DOHH2 (cell line): ENCODE data around the gene SULF2.
"Not testable (repeated sequence)": the region's sequence is repeated elsewhere in the genome, so short reads cannot be mapped to it uniquely, and the experiment has no call there.

Experiments used
- H3F3A ChIP-seq: fragments of 200-600 bp; sonication (generic), shearing (Covaris generic); 2 replicates; pipeline ENCODE4 v1.6.0; 2016; ENCODE audit warnings: antibody characterized with exemption, mild to moderate bottlenecking; ENCODE audit not compliant: control insufficient read depth, insufficient read depth
- H3K27ac ChIP-seq: fragments of 200-600 bp; sonication (generic); 2 replicates; pipeline ENCODE4 v1.5.1; 2014; ENCODE audit warnings: low read depth, mild to moderate bottlenecking, low read length, moderate library complexity
- H3K27me3 ChIP-seq: fragments of 200-600 bp; sonication (generic); 2 replicates; pipeline ENCODE4 v1.6.1; 2014; ENCODE audit warnings: mild to moderate bottlenecking, low read length, mixed read lengths; ENCODE audit not compliant: control insufficient read depth
- H3K36me3 ChIP-seq: fragments of 200-600 bp; sonication (generic); 2 replicates; pipeline ENCODE4 v1.6.1; 2014; ENCODE audit warnings: mild to moderate bottlenecking, low read length, moderate library complexity, mixed read lengths; ENCODE audit not compliant: control insufficient read depth
- H3K4me1 ChIP-seq: fragments of 200-600 bp; sonication (generic); 2 replicates; pipeline ENCODE4 v1.6.1; 2014; ENCODE audit warnings: mild to moderate bottlenecking, low read length, mixed read lengths; ENCODE audit not compliant: control insufficient read depth
- H3K4me2 ChIP-seq: fragments of 200-600 bp; sonication (generic); 2 replicates; pipeline ENCODE4 v1.6.0; 2014; ENCODE audit warnings: mild to moderate bottlenecking, low read length, moderate library complexity
- H3K4me3 ChIP-seq: fragments of 200-600 bp; sonication (generic); 2 replicates; pipeline ENCODE4 v1.5.1; 2014; ENCODE audit warnings: mild to moderate bottlenecking, low read length, mixed read lengths
- H3K79me2 ChIP-seq: fragments of 200-600 bp; sonication (generic); 2 replicates; pipeline ENCODE4 v1.6.1; 2014; ENCODE audit warnings: mild to moderate bottlenecking, low read length, mixed read lengths; ENCODE audit not compliant: control insufficient read depth
- H3K9me2 ChIP-seq: fragments of 200-600 bp; sonication (generic); replicated peaks from 2 replicates; pipeline ENCODE4 v1.6.1; 2014; ENCODE audit warnings: mild to moderate bottlenecking, low read length, mixed read lengths; ENCODE audit not compliant: control insufficient read depth
- H3K9me3 ChIP-seq: fragments of 200-600 bp; sonication (generic); 2 replicates; pipeline ENCODE4 v1.6.1; 2014; ENCODE audit warnings: antibody characterized with exemption, low read length, mixed read lengths; ENCODE audit not compliant: control insufficient read depth, insufficient read depth
- H4K20me1 ChIP-seq: fragments of 200-600 bp; sonication (generic); 2 replicates; pipeline ENCODE4 v1.6.0; 2014; ENCODE audit warnings: low read depth, mild to moderate bottlenecking, antibody characterized with exemption, low read length, moderate library complexity; ENCODE audit not compliant: control insufficient read depth, insufficient read depth
- EZH2phosphoT487 ChIP-seq: fragments of 200-600 bp; sonication (generic); IDR thresholded peaks from 2 replicates; pipeline ENCODE4 v1.6.1; 2017; ENCODE audit warnings: borderline replicate concordance, mild to moderate bottlenecking, antibody characterized with exemption, low read length, moderate library complexity, mixed read lengths
- TF ChIP-seq, protein P1 (sequence below): fragments of 200-600 bp; sonication (generic); IDR thresholded peaks from one replicate; pipeline ENCODE4 v1.5.1; 2014; ENCODE audit warnings: antibody characterized with exemption, mild to moderate bottlenecking, low read depth, low read length; ENCODE audit not compliant: poor library complexity, severe bottlenecking

The SULF2 gene

DNA sequence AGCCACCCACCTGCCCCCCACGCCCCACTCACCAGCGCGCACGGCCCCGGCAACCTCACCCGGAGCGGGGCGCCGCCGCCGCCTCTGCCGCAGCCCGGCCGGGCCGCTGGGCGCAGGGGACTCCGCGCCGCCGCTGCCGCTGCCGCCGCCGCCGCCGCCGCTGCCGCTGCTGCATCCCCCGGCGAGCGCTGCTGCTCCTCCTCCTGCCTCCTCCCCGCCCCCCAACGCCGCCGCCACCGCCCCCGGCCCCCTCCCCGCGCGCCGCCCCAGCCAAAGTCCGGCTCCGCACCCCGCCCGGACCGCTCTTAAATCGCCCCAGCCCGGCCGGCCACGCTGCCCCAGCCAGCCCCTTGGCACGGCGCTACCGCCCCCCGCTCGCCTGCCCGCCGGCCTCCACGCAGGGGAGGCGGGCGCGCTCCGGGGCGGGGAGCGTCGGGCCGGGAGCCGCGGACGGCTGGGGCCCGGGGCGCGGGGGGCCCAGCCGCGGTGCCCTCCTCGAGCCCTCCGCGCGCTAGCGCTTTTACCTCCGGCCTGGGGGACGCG lies at the start of gene SULF2:
SULF2 (minus strand) TSS at position 171 of the 543 bp plus-strand sequence. CDS start 28,118 bp downstream, outside the sequence.
- Histone ChIP-seq H3K4me3 (no peak within 1 kb of the TSS), H3K27ac (no peak within 1 kb of the TSS), H3F3A (no peaks in the 10 kb centered on the region), H3K4me1 (no peaks in the 10 kb centered on the region), H3K27me3 (peaks cover 19% of the 10 kb centered on the region), H3K36me3 (no peaks in the 10 kb centered on the region), H3K9me3 (no peaks in the 10 kb centered on the region), H3K9me2 (no peaks in the 10 kb centered on the region), H3K4me2 (no peak within 1 kb of the TSS), H4K20me1 (no peaks in the 10 kb centered on the region), H3K79me2 (no peaks in the 10 kb centered on the region; the same call in 1 of the 2 replicates)
- TF ChIP-seq, protein P1, sequence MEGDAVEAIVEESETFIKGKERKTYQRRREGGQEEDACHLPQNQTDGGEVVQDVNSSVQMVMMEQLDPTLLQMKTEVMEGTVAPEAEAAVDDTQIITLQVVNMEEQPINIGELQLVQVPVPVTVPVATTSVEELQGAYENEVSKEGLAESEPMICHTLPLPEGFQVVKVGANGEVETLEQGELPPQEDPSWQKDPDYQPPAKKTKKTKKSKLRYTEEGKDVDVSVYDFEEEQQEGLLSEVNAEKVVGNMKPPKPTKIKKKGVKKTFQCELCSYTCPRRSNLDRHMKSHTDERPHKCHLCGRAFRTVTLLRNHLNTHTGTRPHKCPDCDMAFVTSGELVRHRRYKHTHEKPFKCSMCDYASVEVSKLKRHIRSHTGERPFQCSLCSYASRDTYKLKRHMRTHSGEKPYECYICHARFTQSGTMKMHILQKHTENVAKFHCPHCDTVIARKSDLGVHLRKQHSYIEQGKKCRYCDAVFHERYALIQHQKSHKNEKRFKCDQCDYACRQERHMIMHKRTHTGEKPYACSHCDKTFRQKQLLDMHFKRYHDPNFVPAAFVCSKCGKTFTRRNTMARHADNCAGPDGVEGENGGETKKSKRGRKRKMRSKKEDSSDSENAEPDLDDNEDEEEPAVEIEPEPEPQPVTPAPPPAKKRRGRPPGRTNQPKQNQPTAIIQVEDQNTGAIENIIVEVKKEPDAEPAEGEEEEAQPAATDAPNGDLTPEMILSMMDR: no peak
- TF ChIP-seq EZH2phosphoT487: no peak

DNA sequence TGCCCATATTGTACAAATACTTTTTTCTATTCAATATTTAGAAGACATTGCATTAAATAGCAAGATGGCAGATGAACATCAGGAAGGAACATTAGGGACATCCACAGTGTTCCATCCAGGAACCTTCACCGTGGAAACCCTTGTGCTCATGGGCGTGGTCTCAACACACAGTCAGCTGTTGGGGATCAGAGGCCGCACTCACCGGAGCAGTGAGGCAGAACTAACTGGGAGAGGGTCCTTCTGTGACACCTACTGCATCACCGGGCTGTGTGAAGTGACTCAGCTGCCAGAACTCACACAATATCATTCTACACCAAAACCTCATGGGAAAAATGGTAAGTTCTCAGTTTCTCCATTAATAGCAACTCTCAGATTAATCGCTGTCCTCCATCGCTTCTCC lies 46.4 kb upstream of the SULF2 start:
- H3K27me3 ChIP-seq, H3K9me3 ChIP-seq, H3F3A ChIP-seq, H3K4me2 ChIP-seq, H3K9me2 ChIP-seq, H4K20me1 ChIP-seq, H3K36me3 ChIP-seq, H3K27ac ChIP-seq, H3K4me1 ChIP-seq, H3K4me3 ChIP-seq, H3K79me2 ChIP-seq: not testable (repeated sequence)

- H3F3A ChIP-seq, H3K79me2 ChIP-seq, H3K9me3 ChIP-seq, H3K27ac ChIP-seq, H3K4me2 ChIP-seq, H3K4me1 ChIP-seq, H3K27me3 ChIP-seq, H3K36me3 ChIP-seq, H3K9me2 ChIP-seq, H4K20me1 ChIP-seq, H3K4me3 ChIP-seq: not testable (repeated sequence)
Measured at GRCh38 chr20:47826716-47827115, 41.4 kb upstream of the SULF2 start.

DNA sequence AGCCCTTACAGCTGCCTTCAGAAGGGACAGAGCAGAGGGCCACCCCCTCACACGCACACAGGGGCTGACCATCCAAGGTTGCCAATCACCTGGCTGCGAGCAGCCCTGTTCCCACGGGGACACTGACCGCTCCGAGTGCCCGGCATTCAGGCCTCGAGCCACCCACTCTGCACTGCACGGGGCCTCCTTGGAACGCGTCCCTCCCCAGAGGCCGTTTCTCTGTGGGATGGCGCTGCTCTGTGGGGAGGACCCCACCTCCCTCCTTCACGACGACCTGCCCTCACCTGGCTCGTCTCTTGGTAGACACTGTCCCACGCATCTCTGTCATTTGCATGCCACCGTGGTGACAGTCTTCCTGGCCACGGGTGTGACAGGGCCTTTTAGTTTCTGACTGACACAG lies 40.7 kb upstream of the SULF2 start:
- H4K20me1 ChIP-seq, H3K9me3 ChIP-seq, H3F3A ChIP-seq, H3K4me1 ChIP-seq, H3K27ac ChIP-seq, H3K9me2 ChIP-seq, H3K36me3 ChIP-seq, H3K4me2 ChIP-seq, H3K4me3 ChIP-seq, H3K79me2 ChIP-seq, H3K27me3 ChIP-seq: not testable (repeated sequence)

DNA sequence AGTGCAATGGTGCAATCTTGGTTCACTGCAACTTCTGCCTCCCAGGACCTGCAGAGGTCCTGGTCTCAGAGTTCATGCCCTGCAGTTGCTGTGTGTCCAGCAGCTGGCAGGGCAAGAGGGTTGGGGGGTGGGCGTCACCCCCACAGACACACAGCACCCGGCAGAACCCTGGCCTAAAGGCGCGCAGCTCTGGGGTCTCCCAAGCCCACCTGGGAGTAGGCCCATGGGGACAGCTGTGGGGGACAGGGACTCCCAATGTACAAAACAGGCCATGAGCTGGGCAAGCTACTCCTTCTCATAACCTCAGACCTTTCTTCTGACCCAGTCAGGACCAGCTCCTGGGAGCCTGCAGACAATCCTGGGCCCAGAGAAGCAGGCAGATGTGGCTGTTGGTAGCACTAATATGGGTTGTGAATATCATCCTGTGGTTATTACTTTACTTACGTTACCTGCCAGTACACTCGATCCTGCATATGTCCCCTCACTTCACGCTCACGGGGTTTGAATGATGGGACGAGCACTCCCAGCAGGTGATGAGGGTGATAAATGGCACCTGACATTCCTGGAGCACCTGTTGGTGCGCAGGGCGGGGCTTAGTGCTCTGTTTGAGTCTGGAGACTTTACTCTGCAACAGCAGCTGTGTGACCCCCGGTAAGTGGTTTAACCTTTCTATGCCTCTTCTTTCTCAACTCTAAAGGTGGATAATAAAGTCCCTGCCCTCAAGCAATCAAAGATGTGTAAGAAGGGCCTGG lies 39.9 kb upstream of the SULF2 start:
- Histone ChIP-seq H3F3A (no peaks in the 10 kb centered on the region), H3K4me2 (no peak overlapping the region)

GRCh38 chr20:47823941-47824340 lies 38.7 kb upstream of the SULF2 start:
- H3F3A ChIP-seq, H4K20me1 ChIP-seq, H3K4me1 ChIP-seq, H3K27ac ChIP-seq, H3K79me2 ChIP-seq, H3K9me3 ChIP-seq, H3K9me2 ChIP-seq, H3K27me3 ChIP-seq, H3K4me2 ChIP-seq, H3K36me3 ChIP-seq, H3K4me3 ChIP-seq: not testable (repeated sequence)

More for the DNA sequence above, 39.9 kb upstream of the SULF2 start:
- Histone ChIP-seq H3K27ac (no peak overlapping the region), H3K4me1 (no peaks in the 10 kb centered on the region), H3K4me3 (no peak overlapping the region), H3K27me3 (no peaks in the 10 kb centered on the region; the same call in 1 of the 2 replicates), H3K9me3 (no peaks in the 10 kb centered on the region), H3K79me2 (no peaks in the 10 kb centered on the region), H3K36me3 (no peaks in the 10 kb centered on the region), H3K9me2 (no peaks in the 10 kb centered on the region), H4K20me1 (no peaks in the 10 kb centered on the region)
- TF ChIP-seq EZH2phosphoT487: no peak
- TF ChIP-seq, protein P1: no peak
